DND-41 (cell line): ENCODE measurements around the gene DTNB.

ENCODE experiments used
- CTCF ChIP-seq: IDR thresholded peaks from 2 replicates; pipeline ENCODE4 v1.5.1; 2012; ENCODE audit warnings: borderline replicate concordance, low read length, moderate library complexity, mild to moderate bottlenecking; ENCODE audit not compliant: poor library complexity, severe bottlenecking; ENCODE audit errors: extremely low read depth
- EZH2 ChIP-seq: IDR thresholded peaks from 3 replicates; pipeline ENCODE4 v1.6.1; 2012; ENCODE audit warnings: borderline replicate concordance, low read depth, mild to moderate bottlenecking, moderate library complexity, low read length, inconsistent platforms; ENCODE audit not compliant: severe bottlenecking

- TF ChIP-seq CTCF (no peak), EZH2 (no peak)
Measured at GRCh38 chr2:25444608-25445270, 228.6 kb downstream of the DTNB start.
